ENCODE results near the gene ELL.

The ELL gene

DNA sequence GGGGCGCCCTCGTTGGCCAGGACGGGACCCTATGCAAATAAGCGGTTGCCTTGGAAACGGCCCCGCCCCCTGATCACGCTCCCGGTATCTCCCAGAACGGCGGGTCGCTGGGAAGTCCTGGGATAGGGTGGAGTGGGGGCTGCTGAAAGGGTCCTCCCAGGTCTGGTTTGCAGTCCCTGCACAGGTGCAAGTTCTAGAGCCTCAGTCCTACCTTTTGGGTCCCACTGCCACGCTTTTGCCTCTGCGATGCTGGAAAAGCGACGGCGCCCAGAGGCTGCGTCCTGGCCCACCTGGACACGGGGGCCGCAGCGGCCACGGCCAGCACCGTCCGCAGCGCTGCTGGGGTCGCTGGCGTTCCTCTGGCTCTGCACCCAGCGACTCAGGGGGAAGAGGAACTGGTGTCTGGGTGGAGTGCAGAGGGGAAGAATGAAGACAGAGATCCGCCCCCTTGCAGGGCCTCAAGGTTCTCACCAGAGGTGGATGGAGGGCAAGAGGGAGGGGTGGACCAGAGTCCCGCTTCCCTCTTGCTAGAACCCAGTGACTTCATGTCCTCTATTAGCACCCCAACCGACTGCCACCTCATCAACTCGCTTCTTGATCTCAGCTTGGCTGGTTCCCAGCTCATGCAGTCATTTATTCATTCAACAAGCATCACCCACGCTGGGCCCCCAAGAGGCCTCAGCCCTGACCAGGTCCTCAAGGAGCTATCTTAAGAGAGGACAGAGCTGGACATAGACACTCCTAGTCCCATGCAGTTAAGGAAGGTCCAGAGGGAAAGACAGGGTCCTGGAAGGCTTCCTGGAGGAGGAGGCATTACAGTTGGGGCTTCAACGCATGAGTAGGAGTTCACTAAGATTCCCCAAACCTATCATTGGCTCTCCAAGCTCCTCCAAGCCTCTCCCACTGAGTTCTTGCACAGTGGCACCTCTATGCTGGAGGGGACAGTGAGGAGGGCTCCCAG, 124.3 kb downstream of the ELL start, which contains the start of gene LRRC25:
TSS of gene LRRC25 (minus strand) at position 381 of the 961 bp plus-strand sequence. CDS start 659 bp downstream, outside the sequence.
- no peak for DNase-seq (ENCODE audit: low read depth in 2 of 2)

GRCh38 chr19:18396471-18397241, 125.2 kb downstream of the ELL start:
- DNase-seq (ENCODE audit: low read depth in 2 of 2), result no peak

DNA sequence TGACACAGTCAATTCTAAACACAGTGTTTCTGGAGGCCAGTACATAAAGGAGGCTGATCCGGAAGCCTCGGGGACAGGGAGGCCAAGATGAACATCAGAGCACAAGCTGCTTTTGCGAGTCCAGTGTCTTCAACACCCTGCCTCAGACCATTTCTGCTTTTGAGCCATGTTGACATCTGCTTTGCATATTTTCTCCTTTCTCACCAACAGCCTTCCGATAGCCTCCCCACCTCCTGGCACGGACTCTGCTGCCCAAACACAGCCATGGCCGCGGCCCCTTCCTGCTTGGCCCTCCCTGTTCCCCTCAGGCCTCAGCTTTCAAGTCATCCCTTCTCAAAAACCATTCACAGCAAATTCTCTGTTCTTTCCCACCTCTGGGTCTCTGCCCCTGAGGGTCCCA, 128.0 kb downstream of the ELL start:
- DNase-seq (ENCODE audit: low read depth in 2 of 2), result no peak

- no peak for DNase-seq (ENCODE audit: low read depth in 2 of 2)
Observed at GRCh38 chr19:18392926-18393325, 128.9 kb downstream of the ELL start.
